Natural killer cell (primary cell): Measurements from ENCODE around the gene TRIM2. TPM values are rescaled to one million over a fixed set of nuclear protein-coding genes. Genes with fewer than 3 reads are reported as not detected.

Source experiments
- ATAC-seq, 3 donors: fragments of 150-1000 bp in 2 of 3; fragments of 200-7000 bp in 1 of 3; cut with Tn5 transposase; 1 replicate in 1 of 3; 2 replicates in 2 of 3; pipeline ENCODE4 v1.10.0; 2021; ENCODE audit warnings: mild to moderate bottlenecking in 2 of 3, moderate library complexity in 2 of 3
- DNase-seq, 2 donors: peaks; one replicate each; pipeline versions ENCODE4 v3.0.0 to v3.0.0-alpha.2; 2013 to 2021; ENCODE audit warnings: mixed read lengths in 1 of 2
- H3K27ac ChIP-seq: one replicate; pipeline ENCODE4 v1.5.1; 2013; ENCODE audit warnings: mild to moderate bottlenecking, low read length
- H3K27me3 ChIP-seq: one replicate; pipeline ENCODE4 v1.6.1; 2013; ENCODE audit warnings: low read length; ENCODE audit not compliant: control insufficient read depth, insufficient read depth
- H3K36me3 ChIP-seq: one replicate; pipeline ENCODE4 v1.6.1; 2013; ENCODE audit warnings: low read length; ENCODE audit not compliant: control insufficient read depth, insufficient read depth
- H3K4me1 ChIP-seq: one replicate; pipeline ENCODE4 v1.6.1; 2013; ENCODE audit warnings: low read length; ENCODE audit not compliant: control insufficient read depth, insufficient read depth
- H3K4me3 ChIP-seq: one replicate; pipeline ENCODE4 v1.5.1; 2013; ENCODE audit warnings: low read length
- H3K9me3 ChIP-seq: one replicate; pipeline ENCODE4 v1.6.1; 2013; ENCODE audit warnings: low read length; ENCODE audit not compliant: control insufficient read depth, insufficient read depth
- H3K27ac Mint-ChIP-seq, 2 donors: one replicate each; pipeline ENCODE4 v1.8.0; 2022; ENCODE audit warnings: mild to moderate bottlenecking in 2 of 2, mixed read lengths in 2 of 2, moderate library complexity in 1 of 2
- H3K27me3 Mint-ChIP-seq, 2 donors: one replicate each; pipeline ENCODE4 v1.8.0; 2022; ENCODE audit warnings: low read depth in 2 of 2, mixed read lengths in 2 of 2
- H3K36me3 Mint-ChIP-seq: one replicate; pipeline ENCODE4 v1.8.0; 2022; ENCODE audit warnings: mixed read lengths
- H3K4me1 Mint-ChIP-seq, 2 donors: one replicate each; pipeline ENCODE4 v1.8.0; 2022; ENCODE audit warnings: mixed read lengths in 2 of 2
- H3K4me3 Mint-ChIP-seq: one replicate; pipeline ENCODE4 v1.8.0; 2022; ENCODE audit warnings: mild to moderate bottlenecking, moderate library complexity, mixed read lengths
- H3K9me3 Mint-ChIP-seq, 2 donors: one replicate each; pipeline ENCODE4 v1.8.0; 2022; ENCODE audit warnings: mixed read lengths in 2 of 2
- WGBS: methylation state at CpG from one replicate; pipeline ENCODE4 v1.1.7; 2013; ENCODE audit warnings: missing lambda C conversion rate; ENCODE audit not compliant: insufficient coverage; 5-methylcytosine and 5-hydroxymethylcytosine counted together
- intact Hi-C: fragments of 100-400 bp; cut with micrococcal nuclease; formaldehyde crosslinking; loops from one replicate; pipeline ENCODE4 v1.14.2; 2022
- total RNA-seq, 4 donors: library from RNA; stranded (reverse); fragments of 120-200 nt in 1 of 4; gene quantifications; one replicate each; pipeline versions ENCODE4 v1.2.3 to v1.2.4, GENCODE V29; 2013 to 2022
- TF ChIP-seq, protein P1 (sequence below): fragments of 200-600 bp; IDR thresholded peaks from one replicate; pipeline ENCODE4 v1.8.0; 2022; ENCODE audit warnings: antibody characterized with exemption

TRIM2 gene
- total RNA-seq, 3 donors from 2014 or later (not counting 1 experiment from before 2014, with no cell fraction given) = 0.11 TPM; not detected in 2

DNA sequence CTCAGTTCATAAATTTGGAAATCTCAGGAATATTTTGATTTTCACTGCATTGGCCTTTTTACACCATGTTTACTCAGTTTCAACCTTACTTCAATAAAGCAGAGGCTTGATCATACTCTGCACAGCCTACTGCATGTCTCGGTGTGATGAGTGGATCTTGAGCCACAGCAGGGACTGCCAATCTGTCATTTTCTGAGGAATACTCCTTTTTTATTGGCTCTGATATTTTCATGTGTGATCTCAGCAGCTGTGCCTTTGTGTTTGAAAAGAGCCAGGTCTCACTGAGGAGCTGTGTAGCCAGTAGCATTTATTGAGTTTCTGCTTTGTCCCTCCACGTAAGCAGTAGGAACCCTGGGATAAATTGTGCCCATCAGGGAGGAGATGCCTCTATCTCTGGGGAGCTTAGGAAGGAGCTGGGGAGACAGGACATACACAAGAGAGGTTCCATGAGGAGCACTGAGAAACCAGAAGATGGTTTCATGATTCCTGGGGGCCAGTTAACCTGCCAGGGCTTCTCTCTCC is 18.9 kb upstream of the TRIM2 start:
- Histone ChIP-seq H3K27ac (no peak overlapping the region), H3K4me1 (no peaks in the 10 kb centered on the region), H3K36me3 (no peaks in the 10 kb centered on the region), H3K27me3 (no peaks in the 10 kb centered on the region), H3K9me3 (no peaks in the 10 kb centered on the region), H3K4me3 (no peak overlapping the region)
- intact Hi-C loops = no loop called here
- no peaks in the 10 kb centered on the region for H3K9me3 Mint-ChIP-seq
- DNase-seq (no peak), ATAC-seq (no peak)
- no peak overlapping the region for H3K27ac Mint-ChIP-seq
- TF ChIP-seq, protein P1, sequence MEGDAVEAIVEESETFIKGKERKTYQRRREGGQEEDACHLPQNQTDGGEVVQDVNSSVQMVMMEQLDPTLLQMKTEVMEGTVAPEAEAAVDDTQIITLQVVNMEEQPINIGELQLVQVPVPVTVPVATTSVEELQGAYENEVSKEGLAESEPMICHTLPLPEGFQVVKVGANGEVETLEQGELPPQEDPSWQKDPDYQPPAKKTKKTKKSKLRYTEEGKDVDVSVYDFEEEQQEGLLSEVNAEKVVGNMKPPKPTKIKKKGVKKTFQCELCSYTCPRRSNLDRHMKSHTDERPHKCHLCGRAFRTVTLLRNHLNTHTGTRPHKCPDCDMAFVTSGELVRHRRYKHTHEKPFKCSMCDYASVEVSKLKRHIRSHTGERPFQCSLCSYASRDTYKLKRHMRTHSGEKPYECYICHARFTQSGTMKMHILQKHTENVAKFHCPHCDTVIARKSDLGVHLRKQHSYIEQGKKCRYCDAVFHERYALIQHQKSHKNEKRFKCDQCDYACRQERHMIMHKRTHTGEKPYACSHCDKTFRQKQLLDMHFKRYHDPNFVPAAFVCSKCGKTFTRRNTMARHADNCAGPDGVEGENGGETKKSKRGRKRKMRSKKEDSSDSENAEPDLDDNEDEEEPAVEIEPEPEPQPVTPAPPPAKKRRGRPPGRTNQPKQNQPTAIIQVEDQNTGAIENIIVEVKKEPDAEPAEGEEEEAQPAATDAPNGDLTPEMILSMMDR = no peak
- H3K4me3 Mint-ChIP-seq = no peak overlapping the region
- peaks cover 4 to 7% of the 10 kb centered on the region in 2 donors for H3K27me3 Mint-ChIP-seq
- peaks cover 0 to 6% of the 10 kb centered on the region in 2 donors for H3K4me1 Mint-ChIP-seq
- no peaks in the 10 kb centered on the region for H3K36me3 Mint-ChIP-seq
- WGBS = 95% methylated on average over 2 of the region's 2 CpGs

DNA sequence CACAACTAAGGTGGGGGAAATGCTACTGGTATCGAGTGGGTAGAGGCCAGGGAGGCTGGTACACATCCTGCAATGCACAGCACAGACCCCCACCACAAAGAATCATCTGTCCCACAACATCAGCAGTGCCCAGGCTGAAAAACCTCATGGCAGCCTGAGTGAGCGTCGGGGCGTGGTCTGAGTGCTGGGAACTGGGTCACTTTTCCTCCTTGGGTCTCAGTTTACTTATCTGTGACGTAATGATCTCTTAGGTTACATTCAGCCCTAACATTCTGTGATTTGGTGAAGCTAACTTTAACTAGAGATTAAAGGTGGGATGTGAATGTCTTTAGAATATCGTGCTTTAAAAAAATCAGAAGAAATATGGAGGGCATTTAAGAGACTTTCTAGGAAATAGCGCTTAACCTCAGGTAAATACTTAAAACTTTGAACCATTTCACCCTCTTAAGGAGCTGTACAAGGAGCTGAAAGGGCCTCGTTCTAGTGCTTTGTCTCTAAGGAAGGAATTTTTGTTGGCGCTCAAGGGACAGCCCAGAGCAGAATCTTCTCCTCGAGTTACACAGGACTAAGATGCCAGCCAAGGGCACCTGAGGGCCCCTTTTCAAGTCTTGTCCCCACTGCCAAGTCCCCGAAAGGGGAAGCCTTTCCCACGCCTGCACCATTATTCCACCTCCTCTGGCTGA is 18.1 kb upstream of the TRIM2 start:
- peaks cover 0 to 6% of the 10 kb centered on the region in 2 donors for H3K4me1 Mint-ChIP-seq
- ATAC-seq (no peak), DNase-seq (no peak)
- TF ChIP-seq, protein P1 = no peak
- no peak overlapping the region for H3K27ac Mint-ChIP-seq
- no peaks in the 10 kb centered on the region for H3K36me3 Mint-ChIP-seq
- no peak overlapping the region for H3K27ac ChIP-seq
- H3K4me1 ChIP-seq = no peaks in the 10 kb centered on the region
- H3K9me3 Mint-ChIP-seq = no peaks in the 10 kb centered on the region
- no peaks in the 10 kb centered on the region for H3K27me3 ChIP-seq
- 82% methylated on average over 10 of the region's 12 CpGs for WGBS
- no peaks in the 10 kb centered on the region for H3K9me3 ChIP-seq
- H3K4me3 Mint-ChIP-seq = no peak overlapping the region
- intact Hi-C loops = no loop called here
- no peak overlapping the region for H3K4me3 ChIP-seq
- no peaks in the 10 kb centered on the region for H3K36me3 ChIP-seq
- H3K27me3 Mint-ChIP-seq = peaks cover 4 to 7% of the 10 kb centered on the region in 2 donors

DNA sequence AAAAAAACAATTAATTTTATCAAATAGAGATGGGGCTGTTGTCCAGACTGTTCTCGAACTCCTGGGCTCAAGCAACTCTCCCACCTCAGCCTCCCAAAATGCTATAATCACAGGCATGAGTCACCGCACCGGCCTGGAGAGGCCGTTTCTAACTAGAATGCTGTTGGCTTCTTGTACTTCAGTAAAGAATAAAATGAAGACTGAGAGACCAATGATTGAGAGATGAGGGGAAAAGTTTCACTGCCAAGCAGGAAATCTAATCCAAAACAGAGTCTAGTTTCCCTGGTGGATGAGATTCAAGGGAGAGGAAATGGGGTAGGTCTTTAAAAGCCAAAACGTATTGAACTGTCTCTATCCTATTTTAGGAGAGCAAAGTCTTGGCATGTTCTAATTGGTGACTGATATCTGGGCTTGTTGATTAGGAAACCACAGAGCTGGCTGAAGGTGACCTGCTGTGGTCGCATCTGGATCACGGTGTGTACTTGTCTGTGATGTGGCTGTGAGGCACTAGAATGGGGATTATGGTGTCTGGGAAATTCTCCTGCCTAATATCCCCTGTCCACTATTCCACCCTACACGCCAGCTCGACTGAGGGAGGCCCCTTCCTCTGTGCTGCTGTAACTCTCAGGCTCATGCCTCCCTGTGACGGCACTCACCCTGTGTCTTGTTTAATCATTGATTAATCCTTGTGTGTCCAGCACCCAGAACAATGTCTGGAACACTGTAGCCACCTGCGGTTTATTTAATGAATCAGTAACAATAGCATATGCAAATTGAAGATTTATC is 15.0 kb upstream of the TRIM2 start:
- WGBS = 74% methylated on average over 8 of the region's 11 CpGs
- Mint-ChIP-seq H3K27me3 (peaks cover 4 to 7% of the 10 kb centered on the region in 2 donors), H3K36me3 (no peaks in the 10 kb centered on the region), H3K9me3 (no peaks in the 10 kb centered on the region), H3K4me1 (peaks cover 0 to under 1% of the 10 kb centered on the region in 2 donors), H3K4me3 (no peak overlapping the region), H3K27ac (no peak overlapping the region)
- H3K27me3 ChIP-seq = no peaks in the 10 kb centered on the region
- ATAC-seq (no peak), DNase-seq (no peak)
- no peaks in the 10 kb centered on the region for H3K36me3 ChIP-seq
- no peak overlapping the region for H3K27ac ChIP-seq
- no peak overlapping the region for H3K4me3 ChIP-seq
- no peaks in the 10 kb centered on the region for H3K9me3 ChIP-seq
- TF ChIP-seq, protein P1 = no peak
- intact Hi-C loops = no loop called here
- no peaks in the 10 kb centered on the region for H3K4me1 ChIP-seq
